Lower leg skin (tissue), 4 donors: Measurements from ENCODE around the gene MTIF2. TPM values are rescaled to one million over a fixed set of nuclear protein-coding genes. Genes with fewer than 3 reads are reported as not detected.

ENCODE experiments used
- DNase-seq, 2 donors: peaks; one replicate each; pipeline ENCODE4 v3.0.0-alpha.2; 2019; ENCODE audit warnings: low spot score in 2 of 2
- H3K4me3 ChIP-seq: fragments of 200-600 bp; sonication (generic); 2 replicates; pipeline ENCODE4 v1.5.1; 2017; ENCODE audit warnings: mild to moderate bottlenecking, low read depth; ENCODE audit not compliant: poor library complexity, severe bottlenecking
- CTCF ChIP-seq, 3 donors: fragments of 450-650 bp; IDR thresholded peaks; one replicate each; pipeline ENCODE4 v1.5.1; 2016; ENCODE audit warnings: antibody characterized with exemption in 3 of 3, mild to moderate bottlenecking in 3 of 3, moderate library complexity in 2 of 3
- POLR2A ChIP-seq, 2 donors: fragments of 450-650 bp; IDR thresholded peaks; one replicate each; pipeline ENCODE4 v1.6.1; 2016 to 2017; ENCODE audit warnings: antibody characterized with exemption in 2 of 2, mild to moderate bottlenecking in 1 of 2, moderate library complexity in 1 of 2
- WGBS, 2 donors: methylation state at CpG; one replicate each; pipeline ENCODE4 v1.1.5; 2018; 5-methylcytosine and 5-hydroxymethylcytosine counted together
- intact Hi-C: fragments of 100-400 bp; cut with DNase I; formaldehyde crosslinking; loops from one replicate; pipeline ENCODE4 v1.15.0; 2023; ENCODE audit warnings: low total_unique reads
- total RNA-seq, 4 donors: library from RNA; depleted of rRNA; stranded (reverse); fragments of >200 nt; gene quantifications; one replicate each; pipeline ENCODE4 v1.1.0, GENCODE V29; 2016

The MTIF2 gene
- total RNA-seq, 4 donors from 2014 or later, result 13.0 to 22.1 (median 16.3) TPM

GRCh38 chr2:55233658-55233940 is 35.4 kb downstream of the MTIF2 start:
- DNase-seq, result no peak
- intact Hi-C loops, result no loop called here
- TF ChIP-seq CTCF (IDR thresholded peaks at IDR 0.05) (no peak), POLR2A (IDR thresholded peaks at IDR 0.05) (no peak)
- WGBS, 2 donors, result 66 to 68% methylated on average over 7 of the region's 7 CpGs
- H3K4me3 ChIP-seq, result peak overlapping the region; percentile 99

- TF ChIP-seq CTCF (IDR thresholded peaks at IDR 0.05), result no peak
- TF ChIP-seq POLR2A (IDR thresholded peaks at IDR 0.05), result no peak
- peak overlapping the region; percentile 99 for H3K4me3 ChIP-seq
- WGBS, 2 donors, result 4 to 6% methylated on average over 33 of the region's 33 CpGs
- peak in 1 of 2 donors; percentile 40 for DNase-seq
- intact Hi-C loops, result no loop called here
Observed at GRCh38 chr2:55232863-55233657, 36.0 kb downstream of the MTIF2 start.

- peak within 1 kb of the TSS; percentile 99 for H3K4me3 ChIP-seq
- intact Hi-C loops, result no loop called here
- WGBS, 2 donors, result 0% methylated on average over 37 of the region's 37 CpGs
- DNase-seq, result peak; percentile 90 to 98
- TF ChIP-seq POLR2A (IDR thresholded peaks at IDR 0.05) (peak in 1 of 2 donors; percentile 41), CTCF (IDR thresholded peaks at IDR 0.05) (peak in 1 of 3 donors; percentile 17)
Observed at GRCh38 chr2:55232084-55232862, 36.8 kb downstream of the MTIF2 start, which contains the start of the genes CLHC1 and RPS27A. Gene CLHC1 (minus strand): TSS chr2:55232293. CDS start chr2:55222411, 9,882 bp downstream. Gene RPS27A (plus strand): TSS chr2:55232688. CDS start chr2:55232825, 137 bp downstream.

- no peak for DNase-seq
- intact Hi-C loops, result no loop called here
- H3K4me3 ChIP-seq, result peak overlapping the region; percentile 99
Observed at GRCh38 chr2:55231546-55232083, 37.4 kb downstream of the MTIF2 start.

GRCh38 chr2:55230551-55230950 is 38.5 kb downstream of the MTIF2 start:
- TF ChIP-seq CTCF (IDR thresholded peaks at IDR 0.05), result no peak
- no peak for TF ChIP-seq POLR2A (IDR thresholded peaks at IDR 0.05)
- 99% methylated on average over 3 of the region's 3 CpGs for WGBS, 2 donors
- DNase-seq, result no peak
- intact Hi-C loops, result no loop called here
- H3K4me3 ChIP-seq, result no peak overlapping the region

More at GRCh38 chr2:55231546-55232083, 37.4 kb downstream of the MTIF2 start:
- TF ChIP-seq CTCF (IDR thresholded peaks at IDR 0.05) (no peak), POLR2A (IDR thresholded peaks at IDR 0.05) (no peak)
- 6 to 7% methylated on average over 13 of the region's 13 CpGs for WGBS, 2 donors
